ENCODE results near the gene GOLGA8B.
"Not testable (repeated sequence)": the region's sequence is repeated elsewhere in the genome, so short reads cannot be mapped to it uniquely, and the experiment has no call there.

The GOLGA8B gene, protein sequence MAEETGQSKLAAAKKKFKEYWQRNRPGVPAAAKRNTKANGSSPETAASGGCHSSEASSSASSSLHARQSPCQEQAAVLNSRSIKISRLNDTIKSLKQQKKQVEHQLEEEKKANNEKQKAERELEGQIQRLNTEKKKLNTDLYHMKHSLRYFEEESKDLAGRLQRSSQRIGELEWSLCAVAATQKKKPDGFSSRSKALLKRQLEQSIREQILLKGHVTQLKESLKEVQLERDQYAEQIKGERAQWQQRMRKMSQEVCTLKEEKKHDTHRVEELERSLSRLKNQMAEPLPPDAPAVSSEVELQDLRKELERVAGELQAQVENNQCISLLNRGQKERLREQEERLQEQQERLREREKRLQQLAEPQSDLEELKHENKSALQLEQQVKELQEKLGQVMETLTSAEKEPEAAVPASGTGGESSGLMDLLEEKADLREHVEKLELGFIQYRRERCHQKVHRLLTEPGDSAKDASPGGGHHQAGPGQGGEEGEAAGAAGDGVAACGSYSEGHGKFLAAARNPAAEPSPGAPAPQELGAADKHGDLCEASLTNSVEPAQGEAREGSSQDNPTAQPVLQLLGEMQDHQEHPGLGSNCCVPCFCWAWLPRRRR

DNA sequence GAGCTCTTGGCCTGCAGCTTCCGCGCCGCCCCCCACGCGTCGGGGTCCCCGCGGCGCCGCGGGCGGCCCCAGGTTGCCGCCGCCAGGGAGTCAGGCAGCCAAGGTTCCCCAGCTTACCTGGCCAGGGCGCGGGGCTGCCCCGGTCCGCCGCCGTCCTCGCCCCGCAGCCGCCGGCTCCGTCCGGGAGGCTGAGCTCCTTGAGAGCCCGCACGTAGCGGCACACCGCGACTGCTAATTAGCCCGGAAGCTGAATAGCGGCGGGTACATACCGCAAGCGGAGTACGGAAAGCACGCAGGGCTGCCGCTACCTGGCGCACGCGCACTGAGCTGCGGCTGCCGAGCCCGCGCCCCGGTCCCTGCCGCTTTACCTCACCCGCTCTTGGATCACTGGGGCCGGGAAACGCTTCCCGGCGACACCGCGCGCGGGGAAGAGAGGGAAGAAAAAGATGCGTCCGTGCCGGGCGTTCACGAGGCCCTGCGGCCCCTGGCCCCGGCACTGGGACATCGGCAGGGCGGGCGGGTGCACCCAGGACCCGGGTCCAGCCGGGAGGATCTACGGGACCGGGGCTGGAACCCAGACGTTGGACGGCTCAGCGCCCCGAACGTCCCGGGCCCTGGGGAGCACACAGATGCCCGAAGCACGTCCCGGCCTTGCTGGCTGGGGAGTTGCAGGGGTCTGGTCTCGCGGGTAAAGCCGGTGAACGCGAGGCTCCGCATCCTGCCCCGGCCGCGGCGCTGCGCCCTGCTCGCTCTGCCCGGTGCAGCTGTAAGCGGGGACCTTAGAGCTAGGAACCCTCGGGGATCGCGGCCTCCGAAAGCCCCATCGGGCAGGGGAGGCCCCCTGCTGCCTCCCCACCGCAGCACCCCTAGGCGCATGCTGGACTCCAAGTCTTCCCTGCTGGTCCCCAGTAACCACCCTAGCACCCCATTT, at the start of gene GOLGA8B:
GOLGA8B (minus strand) TSS at position 253 of the 931 bp plus-strand sequence. CDS start 47,739 bp downstream, outside the sequence.
- DNase-seq (ENCODE audit: low read depth): peak; percentile 48

DNA sequence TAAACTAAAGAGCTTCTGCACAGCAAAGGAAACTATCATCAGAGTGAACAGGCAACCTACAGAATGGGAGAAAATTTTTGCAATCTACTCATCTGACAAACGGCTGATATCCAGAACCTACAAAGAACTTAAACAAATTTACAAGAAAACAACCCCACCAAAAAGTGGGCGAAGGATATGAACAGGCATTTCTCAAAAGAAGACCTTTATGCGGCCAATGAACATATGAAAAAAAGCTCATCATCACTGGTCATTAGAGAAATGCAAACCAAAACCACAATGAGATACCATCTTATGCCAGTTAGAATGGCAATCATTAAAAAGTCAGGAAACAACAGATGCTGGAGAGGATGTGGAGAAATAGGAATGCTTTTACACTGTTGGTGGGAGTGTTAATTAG, 49.7 kb upstream of the GOLGA8B start:
- DNase-seq (ENCODE audit: low read depth): not testable (repeated sequence)

DNA sequence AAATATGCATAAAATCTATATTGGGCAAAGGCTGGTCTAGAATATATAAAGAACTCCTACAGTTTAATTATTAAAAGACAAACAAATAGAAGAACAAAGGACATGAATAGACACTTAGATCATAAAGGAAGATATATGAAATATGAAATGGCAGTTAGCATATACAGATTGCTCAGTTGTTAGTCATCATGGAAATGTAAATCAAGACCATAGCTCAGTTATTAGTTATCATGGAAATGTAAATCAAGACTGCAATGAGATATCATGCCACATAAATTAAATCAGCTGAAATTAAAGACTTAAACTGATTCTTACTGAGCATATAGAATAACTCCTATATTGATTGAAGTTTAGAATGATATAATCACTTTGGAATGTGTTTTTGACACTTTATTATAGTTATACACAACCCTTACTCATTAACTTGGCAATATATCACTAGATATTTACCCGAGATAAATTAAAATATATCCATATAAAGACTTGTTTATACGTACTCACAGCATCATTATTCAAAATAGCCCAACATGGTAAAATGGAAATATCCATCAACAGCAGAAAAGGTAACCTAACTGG, 45.2 kb upstream of the GOLGA8B start:
- DNase-seq (ENCODE audit: low read depth): no peak

DNA sequence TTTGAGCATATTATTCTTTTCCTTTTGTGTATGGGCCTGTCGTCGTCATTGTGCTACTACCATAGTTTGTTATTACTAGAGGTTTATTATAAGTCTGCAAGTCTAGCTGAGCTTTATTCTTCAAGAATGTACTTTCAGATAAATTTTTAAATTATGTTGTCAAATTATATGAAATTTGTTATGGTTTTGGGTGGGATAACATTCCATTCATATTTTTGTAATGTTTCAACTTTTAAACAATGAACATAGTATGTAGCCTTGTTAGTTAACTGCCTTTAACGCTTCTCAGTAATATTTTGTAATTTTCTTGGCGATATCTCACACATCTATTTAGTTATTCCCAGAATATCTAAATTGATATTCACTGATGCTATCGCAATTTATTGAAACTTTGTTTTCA, 41.6 kb upstream of the GOLGA8B start:
- DNase-seq (ENCODE audit: low read depth): no peak

DNA sequence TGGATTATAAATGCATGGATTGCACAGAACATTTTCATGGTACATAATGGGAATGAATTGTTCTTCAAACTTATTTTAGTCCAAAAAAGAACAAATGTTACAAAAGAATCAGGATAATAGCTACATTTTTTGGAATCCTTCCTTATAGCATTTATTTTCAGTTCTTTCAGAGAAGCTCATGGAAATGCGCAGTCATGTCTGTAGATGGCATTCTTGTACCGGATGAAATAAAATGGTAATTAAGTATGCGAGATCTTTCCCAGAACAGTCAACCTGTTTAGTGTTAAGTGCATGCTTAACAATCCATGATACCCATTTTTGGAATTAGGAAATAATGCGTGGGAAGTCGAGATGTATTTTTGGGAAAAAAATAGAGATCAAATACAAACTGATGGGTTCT, 38.2 kb upstream of the GOLGA8B start:
- no peak for DNase-seq (ENCODE audit: low read depth)

DNA sequence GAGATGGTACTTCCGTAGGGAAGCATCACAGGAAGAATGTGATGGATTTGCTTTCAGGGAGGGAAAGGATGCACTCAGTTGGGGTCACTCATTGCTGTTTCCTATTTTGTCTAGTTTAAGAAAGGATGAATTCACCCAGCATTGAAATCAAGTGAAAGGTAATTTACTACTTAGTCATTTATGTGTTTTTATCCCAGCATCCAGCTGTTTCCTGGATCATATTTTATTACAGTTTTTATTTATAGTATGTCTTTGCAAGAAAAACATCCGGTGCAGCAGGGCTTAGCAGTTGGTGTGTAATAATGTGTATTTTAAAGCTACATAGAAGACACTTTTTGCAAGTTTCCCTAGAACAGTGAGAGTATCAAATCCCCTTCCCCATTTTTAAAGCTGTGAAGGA, 37.4 kb upstream of the GOLGA8B start:
- DNase-seq (ENCODE audit: low read depth): no peak

DNA sequence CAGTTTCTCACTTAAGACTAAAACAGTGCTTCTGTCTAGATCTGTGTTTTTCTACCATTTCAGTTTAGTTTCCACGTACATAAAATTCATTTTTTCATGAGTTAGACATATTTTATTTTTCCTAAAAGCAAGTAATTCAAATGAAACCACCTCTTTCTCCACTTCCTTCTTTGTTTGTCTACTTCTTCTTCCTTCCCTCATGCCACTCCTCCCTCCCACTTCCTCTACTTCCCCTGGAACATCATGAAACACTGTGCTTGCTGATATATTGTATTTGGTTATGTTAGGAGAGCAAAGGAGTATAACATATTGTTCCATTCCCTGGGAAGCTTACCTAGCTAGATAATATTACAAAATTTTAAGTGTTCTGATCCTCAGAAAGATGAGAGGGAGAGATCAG, 36.7 kb upstream of the GOLGA8B start:
- DNase-seq (ENCODE audit: low read depth): no peak

DNA sequence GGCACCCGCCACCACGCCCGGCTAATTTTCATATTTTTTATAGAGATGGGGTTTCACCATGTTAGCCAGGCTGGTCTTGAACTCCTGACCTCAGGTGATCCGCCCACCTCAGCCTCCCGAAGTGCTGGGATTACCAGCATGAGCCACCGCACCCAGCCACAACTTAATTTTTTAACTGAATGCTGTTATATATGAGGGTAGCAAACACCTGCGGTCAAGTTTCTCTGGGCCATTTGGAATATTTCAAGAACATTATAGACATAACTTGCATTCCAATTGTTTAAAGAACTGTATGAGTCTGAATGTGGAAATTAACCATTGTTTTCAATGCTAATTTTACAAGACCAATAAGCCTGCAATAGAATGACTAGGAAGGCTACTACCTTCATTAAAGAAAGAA, 35.7 kb upstream of the GOLGA8B start:
- no peak for DNase-seq (ENCODE audit: low read depth)

DNA sequence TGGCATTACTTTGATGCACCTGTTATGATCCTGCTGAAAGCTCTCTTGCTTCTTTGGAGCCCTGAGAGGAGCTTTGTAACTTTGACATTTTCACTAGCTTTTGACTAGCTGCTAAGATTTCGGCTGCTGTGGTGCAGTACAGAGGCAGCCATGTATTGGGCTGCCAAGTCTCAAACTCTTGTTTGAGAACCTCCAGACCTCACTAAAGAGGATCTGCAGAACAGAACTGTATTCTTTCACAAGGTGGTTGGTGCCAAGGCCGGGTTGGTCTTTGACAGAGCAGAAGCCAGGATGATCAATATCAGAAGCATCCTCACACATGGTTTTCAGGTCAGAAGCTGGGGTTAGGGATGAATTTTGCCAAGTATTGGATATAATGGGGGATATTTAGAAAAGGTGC, 34.6 kb upstream of the GOLGA8B start:
- DNase-seq (ENCODE audit: low read depth): no peak

DNA sequence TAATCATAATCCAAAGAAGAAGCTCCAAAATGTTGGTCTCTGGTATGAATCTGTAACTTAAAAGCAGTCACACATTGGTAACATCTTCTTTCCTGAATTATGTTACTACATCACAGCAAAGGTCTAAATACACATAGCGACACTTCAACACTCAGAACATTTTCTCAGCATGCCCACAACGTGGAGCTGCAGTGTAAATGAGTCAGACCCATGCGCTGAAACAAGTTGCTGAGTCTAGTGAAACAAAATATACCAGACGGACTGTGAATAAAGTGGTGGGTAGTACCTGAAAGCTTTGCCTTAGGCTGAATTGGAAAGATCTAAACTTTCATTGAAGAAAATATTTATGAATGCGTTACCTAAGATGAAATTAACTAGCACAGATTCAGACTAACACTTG, 33.2 kb upstream of the GOLGA8B start:
- no peak for DNase-seq (ENCODE audit: low read depth)

DNA sequence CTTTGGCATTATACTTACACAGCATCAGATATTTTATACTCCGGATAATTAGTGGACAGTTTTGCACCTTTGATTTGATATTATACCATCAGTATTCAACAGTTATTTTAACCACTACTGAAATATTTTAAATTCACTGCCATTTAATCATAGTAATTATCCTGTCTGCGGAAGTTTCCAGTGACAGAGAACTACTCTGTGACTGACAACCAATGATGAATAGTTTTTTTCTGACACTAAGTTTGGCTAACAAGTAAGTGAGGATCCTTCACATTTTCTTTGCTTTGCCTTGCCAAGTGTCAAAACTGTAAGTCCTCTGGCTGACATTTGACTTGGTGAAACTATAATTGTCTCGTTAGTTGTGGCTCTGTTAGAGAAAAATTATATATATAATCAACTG, 30.5 kb upstream of the GOLGA8B start:
- no peak for DNase-seq (ENCODE audit: low read depth)

DNA sequence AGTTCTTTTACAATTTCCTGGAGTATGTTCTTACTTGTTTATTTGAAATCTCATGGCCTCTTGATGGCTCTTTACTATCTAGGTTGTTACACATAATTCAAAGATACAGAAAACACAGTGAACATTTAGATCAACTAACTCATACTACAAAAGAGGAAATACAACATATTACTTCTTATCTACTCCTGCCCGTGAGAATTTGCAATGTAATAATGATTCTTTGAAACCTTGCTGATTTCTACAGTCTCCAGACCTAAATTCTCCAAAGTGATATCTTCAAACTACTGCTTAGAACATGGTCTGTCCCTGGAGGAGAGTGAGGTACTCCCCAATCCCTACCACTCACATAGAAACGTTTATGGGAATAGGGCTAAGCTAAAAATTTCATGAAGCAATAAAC, 29.9 kb upstream of the GOLGA8B start:
- no peak for DNase-seq (ENCODE audit: low read depth)

DNA sequence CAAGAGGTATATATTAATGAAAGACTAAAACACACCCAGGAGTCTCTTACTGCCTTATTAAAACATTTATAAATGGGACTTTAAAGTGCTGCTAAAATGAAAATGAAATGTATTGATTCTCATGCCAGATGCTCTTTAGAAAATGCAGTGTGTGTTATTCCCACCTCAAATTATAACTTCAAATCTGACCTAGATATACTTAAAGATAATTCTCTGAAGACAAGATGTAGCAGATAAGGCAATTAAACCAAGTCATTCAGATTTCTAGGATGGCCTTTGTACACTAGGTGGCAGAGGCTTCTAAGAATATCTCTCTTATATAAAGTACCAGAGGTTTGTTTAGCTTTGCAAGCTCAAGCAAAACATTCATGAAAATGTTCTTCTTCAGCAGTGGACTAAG, 26.9 kb upstream of the GOLGA8B start:
- no peak for DNase-seq (ENCODE audit: low read depth)

DNA sequence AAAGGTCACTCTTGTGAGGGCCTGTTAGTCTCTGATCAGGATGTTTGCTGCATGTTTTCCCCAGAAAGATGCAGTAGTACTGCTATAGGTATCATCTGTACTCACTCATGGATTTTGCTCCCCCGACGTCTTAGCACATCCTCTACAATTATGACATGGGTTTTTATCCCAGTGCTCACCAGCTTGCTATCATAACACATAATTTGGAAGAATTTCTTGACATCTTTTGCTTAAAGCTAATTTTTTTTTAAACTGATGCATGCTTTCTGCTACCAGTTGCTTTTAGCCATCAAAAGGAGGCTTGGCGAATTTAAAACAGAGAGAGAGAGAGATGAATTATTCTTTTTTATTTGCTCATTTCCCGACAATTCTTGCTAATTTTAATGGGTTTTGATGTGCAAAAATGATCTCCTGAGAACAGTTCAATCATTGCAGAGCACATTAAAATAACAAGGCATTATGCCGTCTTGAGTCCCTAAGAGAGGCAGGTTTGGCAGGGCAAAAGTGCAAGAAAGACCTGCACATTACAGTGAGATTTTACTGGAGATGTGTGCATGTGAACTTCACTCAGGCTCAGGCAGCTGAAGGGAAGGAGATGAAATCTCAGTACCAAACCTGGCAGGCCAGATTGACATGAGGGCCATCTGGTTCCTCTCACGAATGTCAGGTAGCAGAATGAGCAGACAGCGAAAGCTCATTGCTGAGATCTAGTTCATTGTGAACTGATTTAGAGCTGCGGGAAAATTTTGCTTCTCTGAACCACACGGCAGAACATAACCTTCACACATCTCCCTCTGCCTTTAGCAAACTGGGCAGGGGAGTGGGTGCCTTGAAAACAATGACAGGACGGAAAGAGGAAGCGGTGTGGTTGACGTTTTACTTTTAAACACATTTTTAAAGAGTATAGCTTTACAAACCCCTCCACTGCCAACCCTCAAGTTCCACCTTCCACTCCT, 25.9 kb upstream of the GOLGA8B start:
- no peak for DNase-seq (ENCODE audit: low read depth)

DNA sequence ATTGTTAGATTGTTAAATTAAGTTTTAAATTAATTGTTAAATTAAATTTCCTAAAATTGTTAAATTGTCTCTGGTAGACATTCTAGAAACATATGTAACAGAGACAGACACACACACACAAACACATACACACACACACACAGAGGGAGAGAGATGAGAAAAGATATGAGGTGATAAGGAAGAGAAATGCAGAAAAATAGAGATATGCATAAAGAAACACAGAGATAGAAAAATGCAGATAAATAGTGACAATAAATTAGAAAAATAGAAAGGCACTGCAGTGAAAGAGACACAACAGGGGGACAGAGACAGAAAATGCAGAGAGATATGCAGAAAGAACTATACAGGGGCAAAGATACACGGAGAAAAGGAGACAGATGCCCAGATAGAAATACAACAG, 25.1 kb upstream of the GOLGA8B start:
- DNase-seq (ENCODE audit: low read depth): no peak

DNA sequence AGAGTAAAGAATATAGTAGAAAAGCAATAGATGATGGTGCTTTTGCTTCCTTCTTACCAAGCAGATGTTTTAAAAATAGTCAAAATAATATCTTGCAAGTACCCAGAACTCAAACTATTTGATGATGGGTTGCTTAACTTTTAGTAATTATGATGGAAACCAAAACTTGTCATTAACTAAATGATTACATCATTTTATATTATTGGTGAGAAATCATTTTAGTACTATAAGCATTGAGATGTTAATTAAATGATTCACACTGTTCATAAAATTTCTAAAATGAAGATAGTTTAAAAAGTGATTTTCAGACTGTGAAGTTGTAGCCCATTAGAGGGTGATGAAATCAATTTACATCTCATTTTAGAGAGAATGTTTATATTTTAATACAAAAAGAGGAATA, 24.4 kb upstream of the GOLGA8B start:
- no peak for DNase-seq (ENCODE audit: low read depth)

DNA sequence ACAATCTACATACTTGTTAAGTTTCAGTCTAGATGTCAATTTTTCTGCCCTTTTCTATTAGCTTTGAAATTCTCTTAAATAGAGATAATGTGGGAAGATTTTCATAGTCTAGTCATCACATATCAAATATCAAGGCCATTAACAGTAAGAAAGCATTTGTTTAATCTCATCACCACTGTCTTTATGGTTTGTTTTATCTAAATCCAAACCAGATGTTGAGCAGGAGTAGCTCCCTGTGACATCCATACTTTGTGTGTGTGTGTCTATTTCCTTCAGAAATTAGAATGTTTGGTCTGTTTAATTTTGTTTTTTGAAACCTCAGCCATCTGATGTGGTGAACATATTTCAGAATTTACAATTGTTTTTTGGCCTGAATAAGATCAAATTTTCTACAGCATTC, 23.1 kb upstream of the GOLGA8B start:
- DNase-seq (ENCODE audit: low read depth): no peak

DNA sequence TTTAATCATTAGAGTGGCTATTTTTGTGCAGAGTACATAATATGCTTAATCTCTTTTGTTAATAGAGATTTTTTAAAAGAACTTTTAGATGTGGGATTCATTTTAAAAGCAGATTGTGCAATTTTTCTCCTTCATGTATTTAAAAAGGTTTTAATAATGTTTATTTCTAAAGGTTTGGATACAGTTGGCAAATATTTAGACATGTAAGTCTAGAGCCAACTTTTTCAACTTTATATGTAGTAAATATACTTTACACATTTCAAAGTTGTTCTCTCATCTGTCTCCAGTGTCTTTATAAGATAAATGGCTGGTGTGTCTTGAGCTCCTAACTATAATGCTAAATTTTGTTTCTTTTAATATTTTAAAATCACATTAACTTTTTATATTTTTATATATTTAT, 22.7 kb upstream of the GOLGA8B start:
- no peak for DNase-seq (ENCODE audit: low read depth)

DNA sequence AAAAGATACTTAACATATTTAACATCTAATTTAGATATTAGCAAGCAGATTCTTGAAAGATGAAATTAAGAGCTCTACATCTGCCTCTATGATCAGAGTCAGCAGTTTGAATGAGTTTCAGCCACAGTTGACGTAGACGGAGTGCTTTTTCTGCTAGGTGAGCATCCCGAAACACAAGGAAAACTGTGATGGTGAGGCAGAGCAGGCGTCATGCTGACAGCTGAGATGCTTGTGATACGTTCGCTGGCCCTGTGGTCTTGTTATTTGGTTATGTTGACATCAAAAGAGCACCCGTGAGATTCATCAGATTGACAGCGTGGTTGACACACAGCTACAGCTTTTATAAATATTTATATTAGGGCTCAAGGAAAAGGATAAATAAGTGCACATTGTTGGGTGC, 19.6 kb upstream of the GOLGA8B start:
- DNase-seq (ENCODE audit: low read depth): no peak

DNA sequence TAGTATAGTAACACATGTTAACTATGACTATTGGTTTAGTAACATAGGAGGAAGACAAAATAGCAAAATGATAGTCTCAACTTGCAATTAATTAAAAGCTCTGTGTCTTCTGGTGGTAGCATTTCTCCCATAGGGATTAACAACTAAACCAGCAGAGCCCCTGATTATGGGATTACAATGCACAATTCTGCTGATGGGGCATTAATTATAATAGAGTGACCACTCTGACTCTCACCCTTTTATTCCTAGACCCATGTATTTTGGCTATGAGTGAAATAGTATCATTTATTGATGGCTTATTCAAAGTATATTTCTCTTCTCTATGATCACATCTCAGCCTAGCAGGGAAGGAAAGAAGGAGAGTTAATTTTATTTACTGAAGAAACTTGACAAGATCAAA, 17.5 kb upstream of the GOLGA8B start:
- no peak for DNase-seq (ENCODE audit: low read depth)
